GM21528 (cell line): ENCODE data around the gene OR2T3.
"Not testable (repeated sequence)": the region's sequence is repeated elsewhere in the genome, so short reads cannot be mapped to it uniquely, and the experiment has no call there.

ENCODE experiments used
- ATAC-seq: cut with Tn5 transposase; IDR thresholded peaks from one replicate; pipeline ENCODE4 v1.9.1; 2021; ENCODE audit warnings: mild to moderate bottlenecking, moderate library complexity; ENCODE audit not compliant: unreplicated experiment, low FRiP score

Gene OR2T3

DNA sequence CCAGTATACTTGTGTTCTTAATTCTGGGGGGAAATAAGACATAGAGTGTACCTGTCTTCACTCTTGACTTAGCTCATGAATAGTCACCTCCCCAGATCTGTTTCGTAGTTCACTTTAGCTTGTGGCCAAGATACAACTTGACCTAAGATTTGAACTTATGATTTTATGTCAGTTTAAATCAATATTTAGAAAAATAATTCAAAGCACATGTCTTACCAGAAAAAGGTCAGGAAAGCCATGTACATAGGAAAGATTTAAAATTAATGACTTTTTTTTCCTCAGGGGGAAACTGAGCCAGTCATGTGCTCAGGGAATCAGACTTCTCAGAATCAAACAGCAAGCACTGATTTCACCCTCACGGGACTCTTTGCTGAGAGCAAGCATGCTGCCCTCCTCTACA, at the start of gene OR2T3:
Gene OR2T3 (plus strand): TSS at position 301 of the 400 bp plus-strand sequence. CDS start 0 bp downstream, at position 301.
- ATAC-seq = not testable (repeated sequence)

- peak; percentile 77 for ATAC-seq
These were observed 45.5 kb upstream of the OR2T3 start for GRCh38 chr1:248427526-248428191.

DNA sequence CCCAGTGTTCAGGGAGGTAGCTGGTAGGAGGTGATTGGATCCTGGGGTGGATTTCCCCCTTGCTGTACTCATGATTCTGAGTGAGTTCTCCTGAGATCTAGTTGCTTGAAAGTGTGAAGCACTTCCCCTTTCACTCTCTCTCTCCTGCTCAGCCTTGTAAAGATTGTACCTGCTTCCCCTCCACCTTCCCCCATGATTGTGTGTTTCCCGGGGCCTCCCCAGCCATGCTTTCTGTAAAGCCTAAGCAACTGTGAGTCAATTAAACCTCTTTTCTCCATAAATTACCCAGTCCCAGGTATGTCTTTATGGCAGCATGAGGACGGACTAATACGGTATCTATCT, 45.0 kb upstream of the OR2T3 start:
- peak; percentile 95 for ATAC-seq

DNA sequence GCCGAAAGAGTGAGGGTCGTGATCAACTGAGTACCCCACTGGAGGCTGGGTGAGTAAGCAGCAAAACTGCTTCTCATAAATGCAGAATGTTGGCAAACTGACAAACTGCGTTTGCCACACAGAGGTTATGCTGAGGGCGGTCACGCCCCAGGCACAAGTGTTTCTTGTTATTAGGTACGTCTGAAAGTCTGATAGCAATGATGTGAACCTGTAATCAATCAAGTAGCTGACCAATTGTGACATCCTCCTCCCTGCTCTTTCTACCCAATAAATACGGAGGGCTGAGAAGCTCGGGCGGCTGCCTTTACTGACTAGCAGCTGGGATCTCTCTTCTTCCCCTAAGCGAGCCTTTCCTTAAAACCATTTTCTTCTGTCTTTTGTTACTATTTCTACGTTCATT, 41.5 kb upstream of the OR2T3 start:
- not testable (repeated sequence) for ATAC-seq

DNA sequence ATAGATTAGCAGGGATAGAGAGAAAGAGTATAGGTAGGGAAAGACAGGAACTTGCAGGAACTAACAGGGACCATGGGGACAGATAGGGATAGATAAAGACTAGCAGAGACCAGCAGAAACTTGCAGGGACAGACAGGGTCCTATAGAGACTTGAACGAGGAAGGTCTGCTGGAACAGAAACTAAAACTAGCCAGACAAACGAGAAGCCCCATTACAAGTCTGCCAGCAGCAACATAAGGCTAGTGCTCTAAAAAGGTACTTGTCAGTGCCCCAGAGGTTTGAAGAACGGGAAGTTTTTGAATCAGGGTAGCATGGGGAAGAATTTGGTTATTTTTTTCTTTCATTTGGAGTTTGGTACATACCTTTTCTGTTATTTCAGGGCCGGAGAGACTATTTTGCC, 41.0 kb upstream of the OR2T3 start:
- not testable (repeated sequence) for ATAC-seq

- not testable (repeated sequence) for ATAC-seq
These were observed 39.2 kb upstream of the OR2T3 start for GRCh38 chr1:248433811-248434415.

GRCh38 chr1:248434913-248435312, 38.2 kb upstream of the OR2T3 start:
- not testable (repeated sequence) for ATAC-seq

- ATAC-seq = peak; percentile 75
These were observed 36.8 kb upstream of the OR2T3 start for GRCh38 chr1:248436303-248436702.

GRCh38 chr1:248438668-248439067, 34.5 kb upstream of the OR2T3 start:
- ATAC-seq = not testable (repeated sequence)

DNA sequence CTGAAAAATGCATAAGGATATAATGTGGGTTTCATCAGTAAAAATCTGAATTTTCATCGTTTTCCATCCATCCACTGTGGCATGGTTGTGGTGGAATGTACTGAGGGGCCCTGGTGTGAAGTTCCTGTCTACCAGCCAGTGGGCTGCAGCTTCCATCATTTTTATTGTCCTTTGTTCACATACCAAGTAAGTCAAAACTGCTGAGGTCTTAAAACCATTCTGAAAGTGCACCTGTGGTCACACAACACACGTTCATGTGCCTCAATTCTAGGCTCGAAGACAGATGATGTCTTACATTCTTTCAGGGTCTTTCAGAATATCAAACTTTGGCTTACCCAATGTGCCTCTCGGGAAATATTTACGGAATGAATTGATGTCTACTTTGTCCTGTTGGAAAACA, 33.9 kb upstream of the OR2T3 start:
- not testable (repeated sequence) for ATAC-seq

GRCh38 chr1:248442500-248443277, 30.5 kb upstream of the OR2T3 start:
- not testable (repeated sequence) for ATAC-seq

DNA sequence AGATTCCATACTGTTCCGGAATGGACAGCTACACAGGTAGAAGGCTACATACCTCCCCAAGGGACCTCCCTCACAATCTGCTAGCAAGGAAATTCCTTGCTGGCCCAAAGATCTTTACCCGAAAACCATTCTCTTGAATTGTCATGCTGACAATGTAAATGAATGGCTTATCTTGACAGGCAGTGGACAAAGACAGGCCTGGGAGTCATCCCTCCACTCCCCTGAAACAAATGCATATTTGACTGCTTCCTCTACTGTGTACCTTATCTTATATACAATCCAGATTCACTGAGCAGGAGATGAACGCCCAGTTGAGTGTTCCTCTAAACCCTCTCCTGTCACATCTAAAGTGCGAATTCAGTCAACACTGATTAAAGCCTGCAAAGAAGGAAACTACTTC, 28.5 kb upstream of the OR2T3 start:
- not testable (repeated sequence) for ATAC-seq

DNA sequence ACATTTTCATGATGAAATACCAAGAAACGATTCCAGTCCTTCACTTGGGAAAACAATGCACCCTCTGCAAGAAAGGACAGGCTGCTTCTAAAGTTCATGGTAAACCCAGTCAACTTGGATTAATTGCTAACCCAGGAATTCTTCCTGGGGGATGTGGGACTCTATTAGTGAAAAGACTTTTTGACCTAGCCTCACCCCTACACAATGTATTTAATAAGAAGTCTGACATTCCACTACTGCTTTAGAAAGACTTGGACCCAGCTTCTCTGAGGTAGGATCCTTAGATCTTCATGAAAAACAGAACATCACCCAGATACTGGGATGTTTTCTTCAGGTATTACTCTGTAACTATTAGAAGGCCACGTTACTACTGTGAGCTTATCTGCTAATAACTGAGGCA, 27.8 kb upstream of the OR2T3 start, which contains the start of gene OR2T2:
Gene OR2T2 (plus strand): TSS at position 239 of the 400 bp plus-strand sequence. CDS start 7,161 bp downstream, outside the sequence.
- ATAC-seq = not testable (repeated sequence)

GRCh38 chr1:248448409-248449074, 24.6 kb upstream of the OR2T3 start:
- ATAC-seq = peak; percentile 64

DNA sequence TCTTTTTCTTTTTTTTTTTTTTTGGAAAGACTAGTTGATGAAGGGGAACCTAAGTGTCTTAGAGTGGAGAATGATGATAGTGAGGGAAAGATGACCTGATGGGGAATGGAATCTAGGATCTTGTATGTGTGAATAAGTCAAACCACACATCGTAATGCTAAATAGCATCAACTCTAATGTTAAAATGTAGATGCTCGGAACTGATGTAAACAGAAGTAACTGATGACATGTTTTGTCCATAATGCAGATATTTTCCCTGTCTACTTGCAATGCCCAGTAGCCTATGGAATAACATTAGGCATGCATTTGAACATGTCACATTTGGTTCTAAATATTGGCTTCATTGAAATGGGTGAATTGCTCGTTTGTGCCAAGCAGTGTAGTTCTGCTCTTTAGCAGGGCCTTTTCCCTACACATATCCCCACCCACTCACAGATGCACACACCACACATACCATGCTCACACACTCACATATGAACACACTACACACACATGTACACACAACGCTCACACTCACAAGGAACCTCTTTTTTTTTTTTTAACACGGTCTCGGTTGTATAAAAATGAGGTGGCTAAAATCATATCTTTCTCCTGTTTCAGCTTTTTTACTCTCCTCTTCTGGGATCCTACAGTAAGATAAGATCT, 23.2 kb upstream of the OR2T3 start:
- not testable (repeated sequence) for ATAC-seq

- ATAC-seq = peak; percentile 55
These were observed 22.5 kb upstream of the OR2T3 start for GRCh38 chr1:248450466-248451145.

DNA sequence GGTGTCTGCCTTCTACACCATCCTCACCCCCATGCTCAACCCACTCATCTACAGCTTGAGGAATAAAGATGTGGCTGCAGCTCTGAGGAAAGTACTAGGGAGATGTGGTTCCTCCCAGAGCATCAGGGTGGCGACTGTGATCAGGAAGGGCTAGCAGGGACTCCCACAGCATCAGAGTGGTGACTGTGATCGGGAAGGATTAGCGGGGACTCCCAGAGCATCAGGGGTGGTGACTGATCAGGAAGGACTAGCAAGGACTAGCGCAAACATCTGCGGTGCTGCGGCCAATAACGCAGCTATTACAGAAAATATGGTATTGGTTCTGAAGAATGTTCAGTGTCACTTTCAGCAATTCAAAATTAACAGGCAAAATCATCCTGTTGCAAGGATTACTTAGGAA, 19.5 kb upstream of the OR2T3 start:
- ATAC-seq = not testable (repeated sequence)

DNA sequence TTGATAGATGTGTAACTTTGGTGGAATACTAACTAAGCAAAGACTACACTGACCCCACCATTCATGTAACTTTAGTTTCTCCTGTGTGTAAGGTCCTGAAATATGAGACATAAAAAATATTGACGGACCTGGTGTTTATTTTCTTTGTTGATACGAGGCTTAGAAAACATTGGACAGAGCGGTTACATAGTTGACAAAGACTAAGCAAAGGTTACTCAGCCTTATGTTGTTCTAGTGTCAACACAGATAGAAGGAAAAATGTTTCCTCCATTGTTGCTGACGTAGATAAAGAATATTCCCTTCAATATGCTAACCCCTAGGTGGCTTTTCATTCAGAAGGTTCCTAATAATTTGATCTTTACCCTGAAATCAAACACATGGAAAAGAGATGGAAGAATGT, 18.1 kb upstream of the OR2T3 start:
- not testable (repeated sequence) for ATAC-seq

GRCh38 chr1:248456635-248457034, 16.5 kb upstream of the OR2T3 start:
- ATAC-seq = not testable (repeated sequence)

DNA sequence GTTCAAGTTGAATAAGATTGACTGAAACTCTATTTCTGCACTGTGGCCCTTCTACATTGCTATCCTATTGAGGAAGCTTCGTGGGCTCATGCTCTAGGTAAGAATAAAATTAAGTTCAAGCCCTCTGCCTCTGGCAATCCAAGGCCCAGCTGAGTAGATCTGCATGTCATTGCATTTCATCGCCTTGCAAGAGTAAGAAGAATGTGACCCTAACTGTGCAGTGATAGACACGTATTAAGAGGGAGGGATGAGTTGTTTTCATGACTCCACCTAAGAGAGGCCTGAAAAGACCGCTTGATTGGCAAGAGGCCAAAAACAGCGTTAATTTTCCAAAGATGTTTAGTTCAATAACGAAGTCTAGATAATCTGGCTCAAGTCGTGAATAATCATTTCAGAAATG, 14.0 kb upstream of the OR2T3 start:
- not testable (repeated sequence) for ATAC-seq
